Activated CD4-positive, alpha-beta T cell treated with anti-CD3 and anti-CD28 coated beads, Interleukin-2, amount 50 U/mL, for 16 hours (primary cell): ENCODE results near the gene TDRD9.
"Not testable (repeated sequence)": the region's sequence is repeated elsewhere in the genome, so short reads cannot be mapped to it uniquely, and the experiment has no call there.

Experiments used
- DNase-seq: peaks from one replicate; pipeline ENCODE4 v3.0.0-alpha.2; 2020

TDRD9 gene

DNA sequence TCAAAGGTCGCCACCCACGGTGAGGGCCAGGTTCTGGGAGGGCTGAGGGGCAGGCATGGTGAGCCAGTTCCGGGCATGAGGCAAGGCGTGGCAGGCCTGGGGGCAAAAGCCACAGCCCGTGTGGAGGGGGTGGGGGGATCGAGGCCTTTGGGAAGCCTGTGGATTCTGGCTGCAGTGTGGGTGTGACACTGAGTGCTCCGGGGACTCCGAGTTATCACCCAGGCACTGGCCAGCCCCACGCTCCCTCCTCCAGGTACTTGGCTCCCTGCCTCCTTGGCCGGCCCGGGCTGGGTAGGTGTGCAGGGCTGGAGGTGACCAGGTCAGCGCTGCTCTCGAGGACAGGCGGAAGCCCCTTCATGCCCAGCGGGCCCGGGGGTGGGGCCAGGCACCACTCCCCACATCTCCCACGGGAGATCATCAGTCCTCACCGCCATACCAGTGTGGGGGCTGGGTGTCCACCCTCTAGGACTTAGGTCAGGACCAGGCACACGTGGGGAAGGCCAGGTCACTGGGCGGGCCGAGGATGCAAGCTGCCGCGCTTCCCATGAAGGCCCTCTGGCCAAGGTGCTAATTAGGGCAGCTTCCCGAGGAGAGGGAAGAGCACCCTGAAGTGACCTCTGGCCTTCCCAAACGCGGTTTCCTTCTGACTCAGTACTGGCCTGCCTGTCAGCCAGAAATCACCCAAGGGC, 34.1 kb upstream of the TDRD9 start:
- DNase-seq = no peak

DNA sequence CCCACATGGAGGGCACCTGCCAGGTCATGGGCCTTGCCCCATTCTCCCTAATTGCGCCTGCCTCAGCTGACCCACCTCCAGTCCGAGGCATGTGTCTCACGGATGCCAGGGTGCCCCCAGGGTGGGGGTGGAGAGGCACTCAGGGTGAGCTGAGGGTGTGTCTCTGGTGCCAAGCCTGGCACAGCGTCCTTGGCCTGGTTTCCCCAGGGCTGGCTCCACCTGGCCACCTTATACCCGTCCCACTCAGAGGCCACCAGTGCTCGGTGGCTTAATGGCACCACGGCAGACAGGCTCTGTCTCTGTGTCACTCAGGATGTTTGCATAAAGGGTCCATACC, 33.6 kb upstream of the TDRD9 start:
- DNase-seq = no peak

DNA sequence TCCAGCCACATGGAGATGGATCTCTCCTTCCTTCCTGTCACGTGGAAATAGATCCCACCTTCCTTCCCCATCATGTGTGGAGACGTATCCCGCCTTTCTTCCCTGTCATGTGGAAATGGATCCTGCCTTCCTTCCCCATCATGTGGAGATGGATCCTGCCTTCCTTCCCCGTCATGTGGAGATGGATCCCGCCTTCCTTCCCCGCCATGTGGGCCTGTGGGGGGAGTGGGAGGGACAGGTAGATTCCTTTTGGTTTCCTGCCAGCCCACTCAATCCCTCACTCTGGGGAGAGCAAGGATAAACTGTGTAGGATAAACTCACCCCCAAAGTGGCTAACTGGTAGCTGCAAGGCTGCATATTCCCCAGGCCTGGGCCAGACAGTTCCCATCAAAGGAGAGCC, 31.7 kb upstream of the TDRD9 start:
- no peak for DNase-seq

DNA sequence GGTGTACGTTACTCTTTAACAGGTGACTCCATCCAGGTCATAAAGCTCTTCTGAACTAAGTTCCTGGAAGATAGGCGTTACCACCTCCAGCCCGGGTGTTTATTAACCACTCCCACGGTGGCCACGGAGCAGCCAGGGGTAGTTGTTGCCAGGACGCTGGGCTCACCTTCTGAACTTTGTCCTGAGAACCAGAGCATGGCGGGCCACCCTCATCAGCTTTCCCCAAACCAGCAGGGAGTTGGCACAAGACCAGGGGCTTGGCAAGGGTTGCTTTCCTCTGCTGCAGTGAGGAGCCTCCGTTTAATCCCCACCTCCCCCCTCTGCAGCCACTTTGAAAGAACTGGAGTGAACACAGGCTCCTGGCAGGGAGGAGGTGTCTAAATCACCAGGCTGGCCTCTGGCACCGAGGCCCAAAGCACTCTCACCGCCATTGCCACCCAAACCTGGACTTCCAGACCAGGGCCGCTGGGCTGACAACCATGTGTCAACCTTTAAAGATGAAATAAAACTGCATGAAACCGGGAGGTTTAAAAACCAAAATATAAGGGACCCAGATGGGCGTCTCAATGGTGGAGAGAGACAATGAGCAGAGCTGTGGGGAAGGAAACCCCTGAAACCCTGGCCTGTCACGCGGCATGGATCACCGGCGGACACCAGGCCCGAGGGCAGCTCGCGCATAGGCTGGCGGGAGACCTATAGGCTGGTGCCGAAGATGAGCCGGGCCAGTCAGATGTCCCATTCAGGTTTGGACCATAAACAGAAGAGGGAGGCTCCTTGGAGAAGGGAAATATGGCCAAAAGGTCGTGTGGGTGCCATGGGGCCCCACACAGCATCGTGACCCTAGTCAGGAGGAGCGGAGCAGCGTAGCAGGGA, 30.9 kb upstream of the TDRD9 start:
- DNase-seq = no peak

DNA sequence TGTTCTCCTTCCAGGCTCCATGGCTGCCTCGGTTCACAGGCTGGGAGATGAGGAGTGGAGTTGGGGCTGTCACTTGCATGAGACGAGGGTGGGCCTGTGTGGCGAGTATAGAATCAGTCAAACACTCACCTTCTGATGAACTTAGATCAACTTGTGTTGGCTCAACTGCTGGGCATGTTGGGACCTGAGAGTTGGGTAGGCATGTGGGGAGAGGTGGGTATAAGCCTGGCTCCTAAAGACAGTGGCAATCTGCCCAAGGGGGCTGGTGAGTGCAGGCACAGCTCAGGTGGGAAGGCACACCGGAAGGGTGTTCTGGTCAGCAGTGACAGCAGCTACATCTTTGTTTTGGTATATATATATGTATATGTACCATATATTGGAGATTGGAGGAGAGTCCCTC, 30.1 kb upstream of the TDRD9 start:
- no peak for DNase-seq

DNA sequence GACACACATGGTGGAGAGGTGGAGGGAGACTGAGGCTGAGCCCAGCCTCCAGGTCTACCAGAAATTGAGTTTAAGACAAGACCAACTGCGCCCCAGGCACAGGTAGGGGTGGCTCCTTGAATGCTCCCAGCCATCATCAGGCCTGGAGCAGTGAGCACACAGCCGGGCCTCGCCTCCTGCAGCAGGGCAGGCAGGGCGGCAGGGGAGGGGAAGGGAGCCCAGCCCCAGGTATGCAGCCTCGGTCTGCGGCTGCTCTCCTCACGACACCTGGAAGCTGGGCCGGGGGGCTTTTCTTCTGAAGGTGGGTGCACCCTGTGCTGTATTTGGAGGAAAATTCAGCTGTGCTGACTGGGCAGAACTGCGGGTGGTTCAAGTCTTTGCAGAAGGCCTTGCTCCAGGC, 29.5 kb upstream of the TDRD9 start:
- no peak for DNase-seq

DNA sequence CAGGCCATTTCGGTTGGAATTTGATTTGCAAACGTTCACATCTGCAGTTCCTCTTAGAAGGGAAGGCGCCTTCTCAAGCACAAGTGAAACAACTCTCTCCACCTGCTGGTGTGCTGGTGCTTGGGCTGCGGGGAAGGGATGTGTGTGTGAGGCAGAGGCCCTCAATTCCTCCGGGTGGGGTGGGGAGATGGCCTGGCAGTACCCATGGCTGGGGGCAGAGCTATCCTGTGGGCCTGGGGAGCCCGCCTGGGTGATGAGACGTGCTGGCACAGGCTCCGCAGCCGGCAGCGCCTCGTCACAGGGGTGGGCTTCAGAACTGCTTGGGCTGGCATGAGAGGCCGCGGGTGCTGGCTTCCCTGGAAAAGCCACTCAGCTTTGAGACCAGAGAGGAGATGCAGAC, 28.9 kb upstream of the TDRD9 start:
- DNase-seq = no peak

DNA sequence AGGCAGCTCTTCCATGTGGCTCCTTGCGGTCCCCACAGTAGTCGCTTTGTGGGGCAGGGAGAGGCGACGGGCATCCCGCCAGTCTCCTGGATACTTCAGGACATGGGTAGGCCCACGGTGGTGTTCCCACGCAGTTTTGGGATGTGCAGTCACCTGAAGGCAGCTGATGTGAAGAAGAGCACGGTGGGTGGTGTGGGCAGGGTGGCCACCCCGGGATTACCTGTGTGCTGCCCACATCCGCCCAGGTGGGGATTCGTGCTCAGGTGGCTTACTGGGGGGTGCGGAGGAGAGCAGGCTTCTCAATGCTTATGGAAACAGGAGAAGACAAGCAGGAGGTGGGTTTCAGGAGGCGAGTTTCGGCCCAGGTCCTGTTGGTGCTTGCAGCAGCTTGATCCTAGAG, 28.4 kb upstream of the TDRD9 start:
- no peak for DNase-seq

DNA sequence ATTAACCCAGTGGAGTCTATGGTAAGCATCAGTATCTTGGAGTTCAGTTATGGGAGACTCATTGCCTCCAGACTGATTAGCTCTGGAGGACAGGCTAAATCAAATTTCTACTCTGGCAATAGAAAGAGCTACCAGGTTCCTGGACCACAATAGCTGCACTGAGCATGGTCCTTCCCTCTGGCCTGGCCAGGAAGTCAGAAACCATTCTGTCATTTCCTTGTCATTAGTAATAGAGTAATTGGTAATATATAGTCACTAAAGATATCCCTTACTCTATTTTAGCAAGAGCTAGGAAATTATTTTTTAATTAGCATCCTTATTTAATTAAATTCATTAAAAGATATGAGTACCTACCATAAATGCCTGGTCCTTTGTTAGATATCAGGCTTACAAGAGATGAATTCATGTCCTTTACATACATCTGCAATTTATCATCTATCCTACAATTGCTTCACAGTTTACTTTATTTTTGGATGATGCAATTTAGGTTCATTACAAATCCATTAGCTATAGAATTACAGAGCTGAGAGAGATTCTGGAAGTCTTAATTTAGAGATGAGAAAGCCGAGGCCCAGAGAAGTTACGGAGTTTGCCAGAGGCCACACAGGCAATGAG, 23.7 kb upstream of the TDRD9 start:
- DNase-seq = no peak

DNA sequence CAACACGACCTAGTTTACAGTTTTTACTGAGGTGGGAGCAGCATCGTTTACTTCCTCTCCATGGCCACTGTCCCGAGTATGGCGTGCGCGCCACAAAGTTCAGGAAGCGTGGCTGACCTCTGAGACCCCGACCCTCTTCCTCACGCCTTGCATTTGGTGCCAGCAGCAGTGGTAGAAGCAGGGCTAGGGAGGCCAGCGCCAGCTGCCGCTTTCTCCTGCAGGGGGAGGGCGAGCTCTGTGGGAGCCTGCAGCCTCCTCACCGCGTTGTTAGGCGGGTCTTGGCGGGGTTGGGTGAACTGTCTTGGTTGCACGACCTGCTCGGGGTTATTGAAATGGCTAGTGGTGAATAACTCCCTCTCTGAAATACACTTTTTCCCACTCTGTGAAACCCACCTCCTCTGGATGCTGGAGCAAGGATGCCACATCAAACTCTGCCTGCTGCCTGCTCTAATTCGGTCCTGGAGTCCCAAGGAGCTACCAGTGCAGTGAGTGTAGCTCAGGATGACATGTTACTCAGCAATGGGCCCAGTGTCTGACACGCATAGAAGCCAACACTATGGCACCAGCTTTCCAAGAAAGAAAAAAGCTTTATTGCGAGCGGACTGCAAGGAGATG, 22.3 kb upstream of the TDRD9 start:
- no peak for DNase-seq

DNA sequence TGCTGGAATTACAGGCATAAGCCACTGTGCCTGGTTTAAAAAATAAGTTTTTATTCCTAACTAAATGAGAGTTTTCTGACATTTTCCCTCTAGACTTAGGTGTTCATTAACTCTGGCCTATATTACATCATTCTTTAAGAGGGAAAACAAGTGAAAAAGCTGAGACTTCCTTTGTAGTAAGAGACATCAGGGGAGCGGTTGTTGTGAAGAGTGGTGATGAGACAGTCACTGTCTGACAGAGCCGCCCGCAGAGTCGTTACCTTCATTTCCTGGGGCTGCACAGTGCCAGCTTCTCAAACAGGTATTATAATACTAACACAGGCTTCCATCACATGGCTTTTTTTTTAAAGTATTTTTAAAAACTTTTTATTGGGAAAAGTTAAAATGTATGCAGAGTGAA, 19.7 kb upstream of the TDRD9 start:
- DNase-seq = peak; percentile 20

DNA sequence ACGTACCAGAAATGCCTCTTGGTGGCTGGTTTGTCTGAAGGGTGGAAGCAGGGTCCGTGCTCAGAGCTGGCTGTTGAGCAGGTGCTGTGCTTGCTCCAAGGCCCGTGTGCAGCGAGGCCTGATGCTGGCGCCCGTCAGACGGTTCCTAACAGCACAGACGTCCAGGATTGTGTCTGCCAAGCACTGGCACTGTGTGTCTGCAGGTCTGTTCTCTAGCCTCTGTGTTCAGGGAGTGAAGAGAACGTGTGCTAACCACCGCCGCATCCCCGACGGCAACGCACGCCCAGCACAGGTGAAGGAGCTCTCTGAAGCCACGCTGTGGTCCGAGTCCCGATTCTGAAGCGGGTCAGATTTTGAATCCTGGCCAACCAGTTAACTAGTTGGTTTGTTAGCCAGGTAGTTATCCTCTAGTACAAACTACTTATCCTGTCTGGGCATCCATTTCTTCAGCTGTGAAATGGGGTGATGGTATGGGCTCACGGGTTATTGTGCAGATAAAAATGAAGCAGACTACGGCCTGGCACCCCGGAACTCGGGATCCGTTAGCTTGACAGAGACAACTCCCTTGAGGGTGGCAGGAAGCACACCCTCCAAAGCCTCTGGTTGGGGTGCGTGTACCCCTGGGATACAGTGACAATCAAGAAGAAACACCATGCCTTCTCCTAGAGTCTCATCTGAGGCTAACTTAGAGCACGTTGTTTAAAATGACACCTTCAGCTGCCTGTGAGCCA, 18.6 kb upstream of the TDRD9 start:
- no peak for DNase-seq

DNA sequence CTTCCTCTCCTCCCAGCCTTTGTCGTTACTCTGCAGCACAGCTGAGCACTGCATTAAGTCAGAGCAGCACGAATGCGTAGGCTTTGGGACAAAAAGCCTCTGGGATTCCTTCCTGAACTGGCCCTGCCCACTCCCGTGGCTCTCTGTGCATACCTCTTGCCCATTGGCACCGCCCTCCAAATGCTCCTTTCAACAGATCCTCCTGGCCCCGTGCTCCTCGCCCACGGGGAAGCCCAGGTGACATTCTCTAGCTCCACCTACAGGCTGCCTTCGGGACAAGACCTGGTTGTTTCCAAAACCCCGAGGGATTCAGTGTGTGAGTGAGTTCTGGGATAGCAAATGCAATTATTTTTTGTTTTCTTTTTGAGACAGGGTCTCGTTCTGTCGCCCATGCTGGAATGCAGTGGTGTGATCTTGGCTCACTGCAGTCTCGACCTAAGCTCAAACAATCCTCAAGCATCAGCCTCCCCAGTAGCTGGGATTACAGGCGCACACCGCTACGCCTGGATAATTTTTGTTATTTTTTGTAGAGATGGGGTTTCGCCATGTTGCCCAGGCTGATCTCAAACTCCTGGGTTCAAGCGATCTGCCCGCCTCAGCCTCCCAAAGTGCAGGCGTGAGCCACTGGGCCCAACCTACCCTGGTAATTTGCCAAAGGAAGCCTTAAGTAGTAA, 17.9 kb upstream of the TDRD9 start:
- peak; percentile 75 for DNase-seq

DNA sequence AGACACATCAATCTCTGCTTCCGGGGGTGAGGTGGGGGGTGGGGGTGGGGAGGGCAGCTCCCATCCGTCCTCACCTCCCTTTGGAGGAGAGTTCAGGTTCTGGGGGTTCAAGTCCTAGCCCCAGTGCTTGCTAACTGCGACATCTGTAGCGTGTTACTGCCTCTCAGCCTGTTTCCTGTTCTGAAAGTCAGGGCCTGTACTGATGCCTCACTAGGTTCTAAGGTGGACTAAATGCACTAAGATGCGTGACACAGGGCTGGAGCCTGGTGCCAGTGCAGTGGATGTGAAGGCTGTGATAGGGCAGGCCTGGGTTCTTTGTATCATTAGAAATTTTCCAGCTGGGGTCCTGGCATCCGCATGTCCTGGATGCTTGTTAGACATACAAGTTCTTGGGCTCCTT, 17.3 kb upstream of the TDRD9 start:
- DNase-seq = no peak

DNA sequence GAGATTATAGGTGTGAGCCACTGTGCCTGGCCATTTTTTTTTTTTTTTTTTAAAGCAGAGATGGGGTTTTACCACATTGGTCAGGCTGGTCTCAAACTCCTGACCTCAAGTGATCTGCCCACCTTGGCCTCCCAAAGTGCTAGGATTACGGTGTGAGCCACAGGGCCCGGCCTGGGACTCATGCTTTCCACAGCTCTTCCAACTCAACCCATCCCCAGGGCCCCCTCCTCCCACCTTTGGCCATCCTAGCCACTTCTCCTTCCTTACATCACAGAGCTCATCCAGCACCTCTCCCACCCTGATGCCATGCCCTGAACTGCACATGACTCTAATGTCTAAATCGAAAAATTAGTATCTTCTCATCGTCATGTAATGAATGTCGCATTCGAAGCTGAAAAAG, 12.6 kb upstream of the TDRD9 start:
- DNase-seq = no peak

DNA sequence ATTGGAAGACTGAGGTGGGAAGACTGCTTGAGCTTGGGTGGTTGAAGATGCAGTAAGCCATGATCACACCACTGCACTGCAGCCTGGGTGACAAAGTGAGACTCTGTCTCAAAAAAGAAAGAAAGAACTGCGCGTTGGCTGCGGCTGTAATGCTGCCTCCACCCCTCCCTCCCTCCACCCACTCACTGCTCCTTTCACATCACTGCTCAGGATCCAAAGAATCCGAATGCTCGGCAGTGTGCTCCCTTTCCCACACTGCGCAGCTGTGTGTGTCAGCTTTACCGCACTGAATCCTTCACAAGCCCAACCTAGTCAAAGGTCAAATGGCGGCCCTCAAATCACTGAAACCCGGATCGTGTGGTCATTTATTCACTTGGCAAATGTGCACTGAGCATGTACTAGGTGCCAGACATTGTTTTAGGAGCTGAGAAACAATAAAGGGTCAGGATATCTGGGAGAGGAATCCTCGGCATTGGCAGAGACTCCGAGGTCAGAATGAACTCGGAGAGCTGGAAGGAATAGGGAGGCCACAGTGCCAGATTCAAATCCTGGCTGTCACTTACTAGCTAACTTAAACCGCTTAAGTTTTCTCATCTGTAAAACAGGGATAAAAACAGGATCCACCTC, 11.5 kb upstream of the TDRD9 start:
- DNase-seq = no peak

DNA sequence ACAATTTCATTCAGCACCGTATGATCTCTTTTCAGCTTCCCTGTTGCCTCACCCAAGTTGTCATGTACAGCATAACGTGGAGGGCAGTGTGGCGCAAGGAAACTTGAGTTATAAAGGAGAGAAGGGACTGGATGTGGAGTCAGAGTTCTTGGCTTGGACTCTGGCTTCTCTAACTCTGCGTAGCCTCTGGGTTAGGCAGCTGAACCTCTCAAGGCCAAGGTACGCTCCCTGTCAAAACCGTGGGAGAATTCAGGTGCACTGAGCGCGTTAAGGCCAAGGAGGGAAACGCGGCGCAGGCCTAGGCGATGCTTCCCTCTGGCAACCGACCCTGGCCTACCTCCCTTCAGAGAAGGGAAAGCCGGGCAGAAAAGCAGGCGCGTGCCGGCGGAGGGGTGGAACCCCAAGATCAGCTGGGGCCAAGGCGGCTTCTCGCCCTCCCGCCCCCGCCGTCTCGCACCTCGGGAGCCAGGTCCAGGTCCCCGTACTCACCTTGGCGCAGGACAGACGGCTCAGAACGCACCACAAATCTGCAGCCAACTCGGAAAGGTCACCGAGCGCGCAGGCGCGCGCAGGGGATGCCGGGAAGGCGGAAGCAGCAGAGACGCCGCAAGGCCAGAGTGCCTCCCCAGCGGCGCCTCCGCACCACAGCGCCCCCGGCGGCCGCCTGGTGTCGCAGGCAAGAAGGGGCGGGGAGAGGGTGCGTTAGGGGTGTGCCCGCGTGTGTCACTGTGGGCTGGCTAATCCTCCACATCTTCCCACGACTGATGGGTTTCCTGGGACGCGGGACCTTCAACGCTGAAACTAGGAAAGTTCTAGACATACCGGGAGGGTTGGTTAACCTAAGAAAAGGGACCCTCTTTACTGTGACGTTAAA, 7.0 kb upstream of the TDRD9 start:
- DNase-seq = peak; percentile 96

DNA sequence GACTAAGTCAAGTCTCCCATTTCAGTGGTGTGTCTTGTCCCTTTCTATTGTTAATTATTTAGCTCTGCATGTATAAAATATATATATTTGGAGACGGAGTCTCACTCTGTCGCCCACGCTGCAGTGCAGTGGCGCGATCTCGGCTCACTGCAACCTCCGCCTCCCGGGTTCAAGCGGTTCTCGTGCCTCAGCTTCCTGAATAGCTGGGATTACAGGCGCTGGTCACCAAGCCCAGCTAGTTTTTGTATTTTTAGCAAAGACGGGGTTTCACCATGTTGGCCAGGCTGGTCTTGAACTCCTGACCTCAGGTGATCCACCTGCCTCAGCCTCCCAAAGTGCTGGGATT, 6.4 kb upstream of the TDRD9 start:
- not testable (repeated sequence) for DNase-seq

DNA sequence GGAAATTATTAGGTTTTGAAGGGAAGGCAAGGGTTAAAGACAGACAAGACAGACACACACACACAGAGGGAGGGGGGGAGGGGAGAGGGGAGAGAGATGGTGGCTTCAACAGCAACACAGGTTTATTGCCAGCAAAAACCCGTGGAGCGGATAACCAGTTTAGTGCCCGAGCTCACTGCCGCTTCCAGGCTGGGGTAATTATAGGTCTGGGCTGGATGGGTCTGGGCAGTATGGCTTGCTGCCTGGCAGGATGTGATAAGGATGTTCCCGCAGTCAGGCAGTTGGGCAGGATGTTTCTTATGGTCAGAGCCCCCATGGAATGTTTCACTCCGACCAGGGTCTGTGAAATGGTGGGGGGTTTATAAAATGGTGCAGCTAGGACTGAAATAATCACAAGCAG, 4.4 kb upstream of the TDRD9 start:
- DNase-seq = no peak

DNA sequence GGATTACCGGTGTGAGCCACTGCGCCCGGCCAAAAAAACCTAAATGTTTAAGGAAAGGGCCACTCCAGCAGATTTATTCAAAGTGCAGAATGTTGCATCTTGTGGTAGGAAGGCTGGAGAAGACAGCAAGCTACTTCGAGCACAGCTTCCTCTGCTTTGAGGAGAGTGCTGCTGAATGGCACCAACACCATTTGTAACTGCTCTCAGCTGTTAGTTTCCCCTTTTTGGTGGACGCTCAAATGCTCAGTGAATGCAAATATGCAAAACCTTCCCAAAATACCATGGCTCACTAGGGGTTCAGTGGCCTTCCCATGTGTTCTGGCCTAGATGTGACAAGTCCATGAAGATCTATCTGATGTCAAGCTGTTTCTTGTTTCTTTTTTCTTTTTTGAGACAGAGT, 2.9 kb upstream of the TDRD9 start:
- DNase-seq = no peak

DNA sequence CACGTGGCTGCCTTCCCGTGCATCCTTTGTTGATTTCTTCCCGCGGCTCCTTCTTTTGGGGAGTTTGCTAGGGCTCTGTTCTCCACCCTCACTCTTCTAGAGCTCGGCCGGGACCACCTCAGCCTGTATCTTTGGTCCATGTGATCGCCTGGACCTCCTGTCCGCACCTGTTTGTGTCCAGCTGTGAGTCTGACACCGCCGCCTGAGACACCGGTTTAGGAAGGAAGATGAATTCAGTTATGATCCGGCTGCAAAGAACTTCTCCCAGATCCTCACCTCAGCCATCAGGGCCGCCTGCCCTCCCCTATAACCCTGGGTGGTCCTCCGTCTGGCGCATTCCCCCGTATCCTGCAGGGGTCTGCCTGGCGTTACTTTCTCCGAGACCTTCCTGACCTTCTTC, 690 bp upstream of the TDRD9 start:
- DNase-seq = no peak
